Adrenal gland (tissue), 5 donors: Measurements from ENCODE around the gene ABTB2.

Source experiments
- POLR2A ChIP-seq, 2 donors: fragments of 450-650 bp; IDR thresholded peaks; one replicate each; pipeline ENCODE4 v1.6.1; 2017; ENCODE audit warnings: antibody characterized with exemption in 2 of 2, mild to moderate bottlenecking in 2 of 2, moderate library complexity in 1 of 2
- TF ChIP-seq, protein P1 (sequence below), 6 experiments: fragments of 450-650 bp in 4 of 6; fragments of 200-600 bp in 2 of 6; sonication (generic) in 1 of 6; IDR thresholded peaks; 1 replicate in 5 of 6; 2 replicates in 1 of 6; pipeline versions ENCODE4 v1.5.1 to v1.8.0; 2016 to 2021; ENCODE audit warnings: antibody characterized with exemption in 6 of 6, mild to moderate bottlenecking in 2 of 6, moderate library complexity in 1 of 6
- donor health status: DM: no; HTN: no; CAD: no.

DNA sequence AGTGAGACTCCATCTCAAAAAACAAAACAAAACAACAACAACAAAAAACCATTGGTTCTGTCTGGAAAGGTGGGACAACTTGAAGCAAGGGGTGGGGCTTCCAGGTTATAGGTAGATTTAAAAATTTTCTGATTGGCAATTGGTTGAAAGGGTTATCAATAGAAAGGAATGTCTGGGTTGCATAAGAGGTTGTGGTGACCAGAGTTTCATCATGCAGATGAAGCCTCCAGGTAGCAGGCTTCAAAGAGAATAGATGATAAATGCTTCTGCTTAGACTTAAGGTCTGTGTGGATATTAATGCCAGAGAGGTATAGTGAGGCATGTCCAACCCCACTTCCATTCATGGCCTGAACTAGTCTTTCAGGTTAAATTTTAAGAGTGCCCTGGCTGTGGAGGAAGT, 135.8 kb downstream of the ABTB2 start:
- TF ChIP-seq, protein P1, sequence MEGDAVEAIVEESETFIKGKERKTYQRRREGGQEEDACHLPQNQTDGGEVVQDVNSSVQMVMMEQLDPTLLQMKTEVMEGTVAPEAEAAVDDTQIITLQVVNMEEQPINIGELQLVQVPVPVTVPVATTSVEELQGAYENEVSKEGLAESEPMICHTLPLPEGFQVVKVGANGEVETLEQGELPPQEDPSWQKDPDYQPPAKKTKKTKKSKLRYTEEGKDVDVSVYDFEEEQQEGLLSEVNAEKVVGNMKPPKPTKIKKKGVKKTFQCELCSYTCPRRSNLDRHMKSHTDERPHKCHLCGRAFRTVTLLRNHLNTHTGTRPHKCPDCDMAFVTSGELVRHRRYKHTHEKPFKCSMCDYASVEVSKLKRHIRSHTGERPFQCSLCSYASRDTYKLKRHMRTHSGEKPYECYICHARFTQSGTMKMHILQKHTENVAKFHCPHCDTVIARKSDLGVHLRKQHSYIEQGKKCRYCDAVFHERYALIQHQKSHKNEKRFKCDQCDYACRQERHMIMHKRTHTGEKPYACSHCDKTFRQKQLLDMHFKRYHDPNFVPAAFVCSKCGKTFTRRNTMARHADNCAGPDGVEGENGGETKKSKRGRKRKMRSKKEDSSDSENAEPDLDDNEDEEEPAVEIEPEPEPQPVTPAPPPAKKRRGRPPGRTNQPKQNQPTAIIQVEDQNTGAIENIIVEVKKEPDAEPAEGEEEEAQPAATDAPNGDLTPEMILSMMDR (IDR thresholded peaks at IDR 0.05), result no peak
- no peak for TF ChIP-seq POLR2A (IDR thresholded peaks at IDR 0.05)
